K562 (cell line): Measurements from ENCODE around the gene CLDN24.

Experiments
- HNRNPL ChIP-seq: fragments of 200-400 bp; formaldehyde crosslinking; IDR thresholded peaks from 2 replicates; pipeline ENCODE4 v1.6.1; 2017; ENCODE audit warnings: low read depth, mild to moderate bottlenecking, low read length
- PHB2 ChIP-seq: fragments of 450-650 bp; IDR thresholded peaks from 2 replicates; pipeline ENCODE4 v1.6.1; 2017; ENCODE audit warnings: low read depth
- SMAD1 ChIP-seq: fragments of 150-350 bp; IDR thresholded peaks from 2 replicates; pipeline ENCODE4 v1.6.1; 2014; ENCODE audit warnings: low read length, low read depth; ENCODE audit not compliant: partially characterized antibody
- ZNF224 ChIP-seq: sonication (generic); formaldehyde crosslinking; IDR thresholded peaks from 2 replicates; pipeline ENCODE4 v1.8.0; 2022; ENCODE audit warnings: mild to moderate bottlenecking, missing genetic modification reagents

DNA sequence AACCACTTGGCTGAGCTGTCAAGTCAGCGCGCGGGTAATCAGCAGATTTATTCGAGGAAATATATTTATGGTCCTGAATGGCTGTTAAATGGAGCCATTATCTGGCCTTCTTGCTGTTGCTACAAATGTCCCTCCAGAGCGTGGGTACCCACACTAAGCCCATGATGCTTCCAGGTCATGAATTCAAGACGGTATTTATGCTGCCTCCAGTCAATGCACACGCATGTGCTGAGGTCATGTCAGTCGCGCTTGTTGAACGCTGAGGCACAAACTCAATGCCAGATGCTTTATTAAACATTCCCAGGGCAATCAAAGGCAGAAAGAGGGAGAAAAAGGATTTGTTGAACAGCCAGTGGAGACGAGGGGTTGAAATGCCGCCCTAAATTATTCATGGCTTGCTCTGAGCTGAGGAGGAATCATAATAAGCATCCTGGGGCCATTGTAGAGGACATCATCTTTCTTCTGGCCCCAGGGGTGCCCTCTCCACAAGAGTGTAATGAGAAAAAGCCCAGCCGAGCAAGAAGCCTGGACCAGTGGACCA, 36.1 kb upstream of the CLDN24 start:
- TF ChIP-seq HNRNPL: no peak
- TF ChIP-seq SMAD1: no peak
- TF ChIP-seq ZNF224 (CRISPR knock-in tag): no peak
- no peak for TF ChIP-seq PHB2
